HCT116 (cell line): ENCODE measurements around the gene MAPK1IP1L. TPM values are rescaled to one million over a fixed set of nuclear protein-coding genes. Genes with fewer than 3 reads are reported as not detected.

Source experiments
- ATAC-seq: fragments of 200-7000 bp; cut with Tn5 transposase; 2 replicates; pipeline ENCODE4 v1.9.1; 2020; ENCODE audit warnings: mild to moderate bottlenecking, moderate library complexity
- BruUV-seq: library from RNA; stranded (reverse); fragments of 400-500 nt; replicated peaks from 2 replicates; lab custom pipeline; 2021; lab: Mats Ljungman, UMichigan
- CTCF ChIA-PET: fragments of 300-600 bp; sonication (Branson Sonifier 250); formaldehyde crosslinking; loops from one replicate; lab custom pipeline; 2021; ENCODE audit warnings: antibody characterized with exemption; lab: Charles Lee
- POLR2A ChIA-PET: fragments of 300-600, 350-600 bp; sonication (Branson Sonifier 250); formaldehyde crosslinking; loops from one replicate; lab custom pipeline; 2021; ENCODE audit warnings: antibody characterized with exemption; lab: Charles Lee
- RAD21 ChIA-PET, 2 experiments: fragments of 300-600 bp; sonication (Branson Sonifier 250); formaldehyde crosslinking; loops; one replicate each; lab custom pipeline; 2023; ENCODE audit warnings: low total read pairs in 2 of 2; ENCODE audit not compliant: uncharacterized antibody in 2 of 2, unreplicated experiment in 2 of 2, low non-redundant PET in 1 of 2; lab: Charles Lee
- DNase-seq: peaks from one replicate; pipeline ENCODE4 v3.0.0-alpha.2; 2010; ENCODE audit warnings: low read depth, low spot score
- H2AFZ ChIP-seq: fragments of 200-600 bp; shearing (Covaris generic), sonication (generic); 2 replicates; pipeline ENCODE4 v1.6.1; 2017; ENCODE audit warnings: low read depth, mixed run types, mixed read lengths, antibody characterized with exemption, low read length; ENCODE audit not compliant: poor library complexity, severe bottlenecking
- H3K27ac ChIP-seq: 2 replicates; pipeline ENCODE4 v1.5.1; 2012; ENCODE audit warnings: low read depth, low read length
- H3K27me3 ChIP-seq: fragments of 200-600 bp; sonication (generic); 2 replicates; pipeline ENCODE4 v1.6.1; 2016; ENCODE audit warnings: mixed run types, low read length, mixed read lengths; ENCODE audit not compliant: insufficient read depth
- H3K36me3 ChIP-seq, 2 experiments: fragments of 200-500 bp in 1 of 2; fragments of 200-600 bp in 1 of 2; sonication (Bioruptor generic) in 1 of 2; sonication (generic) in 1 of 2; 2 replicates each; pipeline versions ENCODE4 v1.5.1 to v1.6.1; 2014 to 2016; ENCODE audit warnings: low read length in 2 of 2, inconsistent platforms in 1 of 2, mixed read lengths in 1 of 2, mixed run types in 1 of 2; ENCODE audit not compliant: insufficient read depth in 2 of 2, control insufficient read depth in 1 of 2
- H3K4me1 ChIP-seq, 2 experiments: fragments of 200-600 bp in 1 of 2; sonication (generic) in 1 of 2; 2 replicates each; pipeline versions ENCODE4 v1.5.1 to v1.6.1; 2012 to 2017; ENCODE audit warnings: low read length in 2 of 2, inconsistent platforms in 1 of 2, mild to moderate bottlenecking in 1 of 2, mixed read lengths in 1 of 2, mixed run types in 1 of 2, moderate library complexity in 1 of 2; ENCODE audit not compliant: insufficient read depth in 2 of 2, control insufficient read depth in 1 of 2
- H3K4me2 ChIP-seq: fragments of 200-600 bp; sonication (generic); 2 replicates; pipeline ENCODE4 v1.6.1; 2017; ENCODE audit warnings: mixed run types, low read length, mixed read lengths
- H3K4me3 ChIP-seq, 2 experiments: fragments of 200-600 bp in 1 of 2; sonication (generic) in 1 of 2; replicated peaks in 1 of 2; 2 replicates each; pipeline ENCODE4 v1.5.1; 2011 to 2016; ENCODE audit warnings: low read length in 2 of 2, control low read depth in 1 of 2, low read depth in 1 of 2, mild to moderate bottlenecking in 1 of 2, mixed read lengths in 1 of 2, mixed run types in 1 of 2
- H3K79me2 ChIP-seq: fragments of 200-600 bp; sonication (generic); 2 replicates; pipeline ENCODE4 v1.6.1; 2017; ENCODE audit warnings: mild to moderate bottlenecking, mixed run types, low read length, moderate library complexity, mixed read lengths; ENCODE audit not compliant: insufficient read depth
- H3K9ac ChIP-seq: fragments of 200-600 bp; sonication (generic); 2 replicates; pipeline ENCODE4 v1.6.1; 2016; ENCODE audit warnings: low read length, mixed read lengths
- H3K9me2 ChIP-seq: fragments of 200-600 bp; sonication (generic), shearing (Covaris generic); 2 replicates; pipeline ENCODE4 v1.6.1; 2017; ENCODE audit warnings: mixed run types, mild to moderate bottlenecking, moderate library complexity; ENCODE audit not compliant: insufficient read depth
- H3K9me3 ChIP-seq, 2 experiments: fragments of 200-500 bp in 1 of 2; fragments of 200-600 bp in 1 of 2; sonication (Bioruptor generic) in 1 of 2; sonication (generic) in 1 of 2; 2 replicates each; pipeline ENCODE4 v1.6.1; 2014 to 2017; ENCODE audit warnings: low read length in 2 of 2, mixed read lengths in 2 of 2, inconsistent platforms in 1 of 2, low read depth in 1 of 2, mild to moderate bottlenecking in 1 of 2, mixed run types in 1 of 2, moderate library complexity in 1 of 2; ENCODE audit not compliant: control insufficient read depth in 1 of 2, insufficient read depth in 1 of 2
- H4K20me1 ChIP-seq: fragments of 200-600 bp; sonication (generic), shearing (Covaris generic); 2 replicates; pipeline ENCODE4 v1.6.1; 2017; ENCODE audit warnings: mixed run types, mild to moderate bottlenecking, moderate library complexity; ENCODE audit not compliant: insufficient read depth
- CEBPB ChIP-seq: IDR thresholded peaks from 2 replicates; pipeline ENCODE4 v1.6.1; 2012; ENCODE audit warnings: low read depth
- EZH2 ChIP-seq: fragments of 200-600 bp; sonication (generic); IDR thresholded peaks from 2 replicates; pipeline ENCODE4 v1.6.1; 2017; ENCODE audit warnings: antibody characterized with exemption, mixed run types
- POLR2A ChIP-seq: IDR thresholded peaks from 2 replicates; pipeline ENCODE4 v1.7.0; 2011; ENCODE audit warnings: borderline replicate concordance; ENCODE audit not compliant: insufficient read depth, insufficient read length; ENCODE audit errors: extremely low read depth
- RAD21 ChIP-seq: IDR thresholded peaks from 2 replicates; pipeline ENCODE4 v1.6.1; 2012; ENCODE audit warnings: low read depth, mild to moderate bottlenecking
- SIN3A ChIP-seq: IDR thresholded peaks from 2 replicates; pipeline ENCODE4 v1.6.1; 2012; ENCODE audit warnings: low read depth
- SP1 ChIP-seq: IDR thresholded peaks from 2 replicates; pipeline ENCODE4 v1.6.1; 2012; ENCODE audit warnings: low read depth
- SRF ChIP-seq: IDR thresholded peaks from 2 replicates; pipeline ENCODE4 v1.6.1; 2012; ENCODE audit warnings: low read depth
- ZNF274 ChIP-seq: fragments of 200-500 bp; sonication (Bioruptor generic); IDR thresholded peaks from 2 replicates; pipeline ENCODE4 v1.6.1; 2014; ENCODE audit warnings: mild to moderate bottlenecking, low read depth, low read length, inconsistent platforms
- intact Hi-C: fragments of 100-400 bp; cut with micrococcal nuclease; formaldehyde crosslinking; loops from 2 replicates; pipeline ENCODE4 v1.10.0; 2022
- total RNA-seq: library from RNA; stranded (reverse); gene quantifications from one replicate; pipeline ENCODE4 v1.2.1, GENCODE V29; 2021; ENCODE audit not compliant: unreplicated experiment
- TF ChIP-seq, protein P1 (sequence below): IDR thresholded peaks from 2 replicates; pipeline ENCODE4 v1.6.1; 2012
- TF ChIP-seq, protein P2 (sequence below), 3 experiments: fragments of 200-600 bp in 1 of 3; sonication (generic) in 1 of 3; IDR thresholded peaks in 2 of 3; conservative IDR thresholded peaks in 1 of 3; 2 replicates each; pipeline ENCODE4 v1.5.1; 2012 to 2017; ENCODE audit warnings: low read depth in 2 of 3, low read length in 2 of 3, antibody characterized with exemption in 1 of 3, borderline replicate concordance in 1 of 3, control low read depth in 1 of 3, mild to moderate bottlenecking in 1 of 3, mixed read lengths in 1 of 3, mixed run types in 1 of 3, moderate library complexity in 1 of 3; ENCODE audit not compliant: insufficient read depth in 1 of 3
- TF ChIP-seq, protein P3 (sequence below): IDR thresholded peaks from 2 replicates; pipeline ENCODE4 v1.6.1; 2012; ENCODE audit warnings: low read depth

Gene MAPK1IP1L
- total RNA-seq, 1 experiment from 2014 or later = 101 TPM

DNA sequence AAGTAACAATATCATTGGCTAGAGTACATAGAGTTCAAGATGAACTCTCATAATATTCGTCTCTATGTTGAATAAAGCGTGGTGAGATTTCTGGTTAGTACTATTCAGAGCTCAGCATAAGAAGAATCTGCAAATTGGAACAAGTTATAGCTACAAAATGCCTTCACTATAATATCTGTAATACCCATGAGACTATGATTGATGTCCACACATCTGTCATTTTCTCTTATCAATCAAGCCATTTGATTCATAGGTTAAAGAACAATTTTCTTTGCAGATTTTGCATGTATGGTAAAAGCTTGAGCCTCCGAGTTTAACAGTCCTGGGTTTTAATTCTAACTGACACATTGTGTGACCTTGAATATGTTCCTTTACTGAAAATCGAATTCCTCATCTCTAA lies 23.0 kb upstream of the MAPK1IP1L start:
- Histone ChIP-seq H3K36me3 (peaks cover 0 to 2% of the 10 kb centered on the region in 2 experiments; a peak in 2 of 4 replicates), H4K20me1 (peaks cover 7% of the 10 kb centered on the region; the same call in 1 of the 2 replicates), H3K4me3 (peak overlapping the region; percentile 81 to 82), H3K27me3 (no peaks in the 10 kb centered on the region), H3K9ac (peak overlapping the region; percentile 95), H3K9me2 (no peaks in the 10 kb centered on the region), H3K27ac (no peak overlapping the region), H3K4me1 (peaks cover 3 to 22% of the 10 kb centered on the region in 2 experiments; a peak in 3 of 4 replicates), H3K4me2 (peak overlapping the region; percentile 94), H3K79me2 (peaks cover 90% of the 10 kb centered on the region), H2AFZ (no peak overlapping the region), H3K9me3 (no peaks in the 10 kb centered on the region)
- TF ChIP-seq, protein P1, sequence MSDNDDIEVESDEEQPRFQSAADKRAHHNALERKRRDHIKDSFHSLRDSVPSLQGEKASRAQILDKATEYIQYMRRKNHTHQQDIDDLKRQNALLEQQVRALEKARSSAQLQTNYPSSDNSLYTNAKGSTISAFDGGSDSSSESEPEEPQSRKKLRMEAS = no peak
- no peak for TF ChIP-seq CEBPB
- no peak for TF ChIP-seq RAD21
- TF ChIP-seq SRF = no peak
- TF ChIP-seq SIN3A = no peak
- no peak for TF ChIP-seq SP1
- TF ChIP-seq, protein P2, sequence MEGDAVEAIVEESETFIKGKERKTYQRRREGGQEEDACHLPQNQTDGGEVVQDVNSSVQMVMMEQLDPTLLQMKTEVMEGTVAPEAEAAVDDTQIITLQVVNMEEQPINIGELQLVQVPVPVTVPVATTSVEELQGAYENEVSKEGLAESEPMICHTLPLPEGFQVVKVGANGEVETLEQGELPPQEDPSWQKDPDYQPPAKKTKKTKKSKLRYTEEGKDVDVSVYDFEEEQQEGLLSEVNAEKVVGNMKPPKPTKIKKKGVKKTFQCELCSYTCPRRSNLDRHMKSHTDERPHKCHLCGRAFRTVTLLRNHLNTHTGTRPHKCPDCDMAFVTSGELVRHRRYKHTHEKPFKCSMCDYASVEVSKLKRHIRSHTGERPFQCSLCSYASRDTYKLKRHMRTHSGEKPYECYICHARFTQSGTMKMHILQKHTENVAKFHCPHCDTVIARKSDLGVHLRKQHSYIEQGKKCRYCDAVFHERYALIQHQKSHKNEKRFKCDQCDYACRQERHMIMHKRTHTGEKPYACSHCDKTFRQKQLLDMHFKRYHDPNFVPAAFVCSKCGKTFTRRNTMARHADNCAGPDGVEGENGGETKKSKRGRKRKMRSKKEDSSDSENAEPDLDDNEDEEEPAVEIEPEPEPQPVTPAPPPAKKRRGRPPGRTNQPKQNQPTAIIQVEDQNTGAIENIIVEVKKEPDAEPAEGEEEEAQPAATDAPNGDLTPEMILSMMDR (IDR thresholded peaks at IDR 0.05 in 2 of 3, conservative IDR thresholded peaks at IDR 0.05 in 1 of 3; ENCODE audit: borderline replicate concordance in 1 of 3, insufficient read depth in 1 of 3, low read depth in 2 of 3, low read length in 2 of 3) = no peak
- TF ChIP-seq, protein P3, sequence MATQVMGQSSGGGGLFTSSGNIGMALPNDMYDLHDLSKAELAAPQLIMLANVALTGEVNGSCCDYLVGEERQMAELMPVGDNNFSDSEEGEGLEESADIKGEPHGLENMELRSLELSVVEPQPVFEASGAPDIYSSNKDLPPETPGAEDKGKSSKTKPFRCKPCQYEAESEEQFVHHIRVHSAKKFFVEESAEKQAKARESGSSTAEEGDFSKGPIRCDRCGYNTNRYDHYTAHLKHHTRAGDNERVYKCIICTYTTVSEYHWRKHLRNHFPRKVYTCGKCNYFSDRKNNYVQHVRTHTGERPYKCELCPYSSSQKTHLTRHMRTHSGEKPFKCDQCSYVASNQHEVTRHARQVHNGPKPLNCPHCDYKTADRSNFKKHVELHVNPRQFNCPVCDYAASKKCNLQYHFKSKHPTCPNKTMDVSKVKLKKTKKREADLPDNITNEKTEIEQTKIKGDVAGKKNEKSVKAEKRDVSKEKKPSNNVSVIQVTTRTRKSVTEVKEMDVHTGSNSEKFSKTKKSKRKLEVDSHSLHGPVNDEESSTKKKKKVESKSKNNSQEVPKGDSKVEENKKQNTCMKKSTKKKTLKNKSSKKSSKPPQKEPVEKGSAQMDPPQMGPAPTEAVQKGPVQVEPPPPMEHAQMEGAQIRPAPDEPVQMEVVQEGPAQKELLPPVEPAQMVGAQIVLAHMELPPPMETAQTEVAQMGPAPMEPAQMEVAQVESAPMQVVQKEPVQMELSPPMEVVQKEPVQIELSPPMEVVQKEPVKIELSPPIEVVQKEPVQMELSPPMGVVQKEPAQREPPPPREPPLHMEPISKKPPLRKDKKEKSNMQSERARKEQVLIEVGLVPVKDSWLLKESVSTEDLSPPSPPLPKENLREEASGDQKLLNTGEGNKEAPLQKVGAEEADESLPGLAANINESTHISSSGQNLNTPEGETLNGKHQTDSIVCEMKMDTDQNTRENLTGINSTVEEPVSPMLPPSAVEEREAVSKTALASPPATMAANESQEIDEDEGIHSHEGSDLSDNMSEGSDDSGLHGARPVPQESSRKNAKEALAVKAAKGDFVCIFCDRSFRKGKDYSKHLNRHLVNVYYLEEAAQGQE = no peak
- no peak for TF ChIP-seq EZH2
- TF ChIP-seq POLR2A = no peak
- TF ChIP-seq ZNF274 = no peak
- no TSS peak for BruUV-seq
- POLR2A ChIA-PET = no interaction called here
- DNase-seq (no peak), ATAC-seq (no peak)
- RAD21 ChIA-PET = no interaction called here
- intact Hi-C loops = no loop called here
- CTCF ChIA-PET = no interaction called here
